ENCODE data around the gene ATXN7L3. TPM values are rescaled to one million over a fixed set of nuclear protein-coding genes. Genes with fewer than 3 reads are reported as not detected.

ATXN7L3 gene
- total and polyA plus RNA-seq, 9 of the 15 experiments (the other 6 are each of a cell fraction or from before 2014, with no cell fraction given), result 0.62 to 66.1 (median 33.2) TPM

- TF ChIP-seq, protein P1, sequence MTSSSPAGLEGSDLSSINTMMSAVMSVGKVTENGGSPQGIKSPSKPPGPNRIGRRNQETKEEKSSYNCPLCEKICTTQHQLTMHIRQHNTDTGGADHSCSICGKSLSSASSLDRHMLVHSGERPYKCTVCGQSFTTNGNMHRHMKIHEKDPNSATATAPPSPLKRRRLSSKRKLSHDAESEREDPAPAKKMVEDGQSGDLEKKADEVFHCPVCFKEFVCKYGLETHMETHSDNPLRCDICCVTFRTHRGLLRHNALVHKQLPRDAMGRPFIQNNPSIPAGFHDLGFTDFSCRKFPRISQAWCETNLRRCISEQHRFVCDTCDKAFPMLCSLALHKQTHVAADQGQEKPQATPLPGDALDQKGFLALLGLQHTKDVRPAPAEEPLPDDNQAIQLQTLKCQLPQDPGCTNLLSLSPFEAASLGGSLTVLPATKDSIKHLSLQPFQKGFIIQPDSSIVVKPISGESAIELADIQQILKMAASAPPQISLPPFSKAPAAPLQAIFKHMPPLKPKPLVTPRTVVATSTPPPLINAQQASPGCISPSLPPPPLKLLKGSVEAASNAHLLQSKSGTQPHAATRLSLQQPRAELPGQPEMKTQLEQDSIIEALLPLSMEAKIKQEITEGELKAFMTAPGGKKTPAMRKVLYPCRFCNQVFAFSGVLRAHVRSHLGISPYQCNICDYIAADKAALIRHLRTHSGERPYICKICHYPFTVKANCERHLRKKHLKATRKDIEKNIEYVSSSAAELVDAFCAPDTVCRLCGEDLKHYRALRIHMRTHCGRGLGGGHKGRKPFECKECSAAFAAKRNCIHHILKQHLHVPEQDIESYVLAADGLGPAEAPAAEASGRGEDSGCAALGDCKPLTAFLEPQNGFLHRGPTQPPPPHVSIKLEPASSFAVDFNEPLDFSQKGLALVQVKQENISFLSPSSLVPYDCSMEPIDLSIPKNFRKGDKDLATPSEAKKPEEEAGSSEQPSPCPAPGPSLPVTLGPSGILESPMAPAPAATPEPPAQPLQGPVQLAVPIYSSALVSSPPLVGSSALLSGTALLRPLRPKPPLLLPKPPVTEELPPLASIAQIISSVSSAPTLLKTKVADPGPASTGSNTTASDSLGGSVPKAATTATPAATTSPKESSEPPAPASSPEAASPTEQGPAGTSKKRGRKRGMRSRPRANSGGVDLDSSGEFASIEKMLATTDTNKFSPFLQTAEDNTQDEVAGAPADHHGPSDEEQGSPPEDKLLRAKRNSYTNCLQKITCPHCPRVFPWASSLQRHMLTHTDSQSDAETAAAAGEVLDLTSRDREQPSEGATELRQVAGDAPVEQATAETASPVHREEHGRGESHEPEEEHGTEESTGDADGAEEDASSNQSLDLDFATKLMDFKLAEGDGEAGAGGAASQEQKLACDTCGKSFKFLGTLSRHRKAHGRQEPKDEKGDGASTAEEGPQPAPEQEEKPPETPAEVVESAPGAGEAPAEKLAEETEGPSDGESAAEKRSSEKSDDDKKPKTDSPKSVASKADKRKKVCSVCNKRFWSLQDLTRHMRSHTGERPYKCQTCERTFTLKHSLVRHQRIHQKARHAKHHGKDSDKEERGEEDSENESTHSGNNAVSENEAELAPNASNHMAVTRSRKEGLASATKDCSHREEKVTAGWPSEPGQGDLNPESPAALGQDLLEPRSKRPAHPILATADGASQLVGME (CRISPR knock-in tag; IDR thresholded peaks at IDR 0.05), result no peak
- TF ChIP-seq ZNF830 (CRISPR knock-in tag; IDR thresholded peaks at IDR 0.05) (no peak), NONO (IDR thresholded peaks at IDR 0.05; ENCODE audit: low read depth in 2 of 2, low read length in 1 of 2) (no peak), NR0B1 (IDR thresholded peaks at IDR 0.05; ENCODE audit: partially characterized antibody) (no peak), ZNF354B (CRISPR knock-in tag; IDR thresholded peaks at IDR 0.05) (no peak), GMEB1 (CRISPR knock-in tag; IDR thresholded peaks at IDR 0.05) (no peak), MTA1 (IDR thresholded peaks at IDR 0.05; ENCODE audit: borderline replicate concordance) (no peak; the same call in 1 of the 2 replicates), ZC3H4 (CRISPR knock-in tag; IDR thresholded peaks at IDR 0.05; ENCODE audit: borderline replicate concordance) (peak; percentile 73; the same call in 1 of the 2 replicates), ZNF740 (CRISPR knock-in tag; IDR thresholded peaks at IDR 0.05) (peak; percentile 45; the same call in 1 of the 2 replicates), ZNF740 (tag; IDR thresholded peaks at IDR 0.05) (0 out of 4 replicates have a peak, but pooled peaks of 1 of the 2 experiments have one; percentile 7), MTF1 (CRISPR knock-in tag; IDR thresholded peaks at IDR 0.05; ENCODE audit: borderline replicate concordance) (no peak), SMAD1 (IDR thresholded peaks at IDR 0.05; ENCODE audit: low read depth, low read length, partially characterized antibody) (no peak), BMI1 (IDR thresholded peaks at IDR 0.05; ENCODE audit: low read length) (no peak), CREM (IDR thresholded peaks at IDR 0.05; ENCODE audit: low read depth) (no peak)
- TF ChIP-seq, protein P2, sequence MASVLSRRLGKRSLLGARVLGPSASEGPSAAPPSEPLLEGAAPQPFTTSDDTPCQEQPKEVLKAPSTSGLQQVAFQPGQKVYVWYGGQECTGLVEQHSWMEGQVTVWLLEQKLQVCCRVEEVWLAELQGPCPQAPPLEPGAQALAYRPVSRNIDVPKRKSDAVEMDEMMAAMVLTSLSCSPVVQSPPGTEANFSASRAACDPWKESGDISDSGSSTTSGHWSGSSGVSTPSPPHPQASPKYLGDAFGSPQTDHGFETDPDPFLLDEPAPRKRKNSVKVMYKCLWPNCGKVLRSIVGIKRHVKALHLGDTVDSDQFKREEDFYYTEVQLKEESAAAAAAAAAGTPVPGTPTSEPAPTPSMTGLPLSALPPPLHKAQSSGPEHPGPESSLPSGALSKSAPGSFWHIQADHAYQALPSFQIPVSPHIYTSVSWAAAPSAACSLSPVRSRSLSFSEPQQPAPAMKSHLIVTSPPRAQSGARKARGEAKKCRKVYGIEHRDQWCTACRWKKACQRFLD (CRISPR knock-in tag; IDR thresholded peaks at IDR 0.05), result no peak
These were observed 933 bp upstream of the ATXN7L3 start (continued) for GRCh38 chr17:44200478-44201155.

Measured in K562 (cell line).